ENCODE measurements around the gene FLT3LG.

Gene FLT3LG

GRCh38 chr19:49497047-49497788 is 23.2 kb downstream of the FLT3LG start:
- peak overlapping the region; percentile 86 for H3K27ac ChIP-seq
- H3K36me3 ChIP-seq = peaks cover 33% of the 10 kb centered on the region
- no peak for TF ChIP-seq CTCF (IDR thresholded peaks at IDR 0.05)
- peaks cover 45 to 53% of the 10 kb centered on the region in 2 experiments for H3K4me1 ChIP-seq (ENCODE audit: control insufficient read depth in 1 of 2, insufficient read depth in 1 of 2, low read depth in 1 of 2, low read length in 1 of 2)
- H3K9me3 ChIP-seq = no peaks in the 10 kb centered on the region
- peaks cover 7% of the 10 kb centered on the region for H3K27me3 ChIP-seq
- H3K4me3 ChIP-seq (ENCODE audit: low read depth in 1 of 2, low read length in 1 of 2) = peak overlapping the region; percentile 85 to 93

DNA sequence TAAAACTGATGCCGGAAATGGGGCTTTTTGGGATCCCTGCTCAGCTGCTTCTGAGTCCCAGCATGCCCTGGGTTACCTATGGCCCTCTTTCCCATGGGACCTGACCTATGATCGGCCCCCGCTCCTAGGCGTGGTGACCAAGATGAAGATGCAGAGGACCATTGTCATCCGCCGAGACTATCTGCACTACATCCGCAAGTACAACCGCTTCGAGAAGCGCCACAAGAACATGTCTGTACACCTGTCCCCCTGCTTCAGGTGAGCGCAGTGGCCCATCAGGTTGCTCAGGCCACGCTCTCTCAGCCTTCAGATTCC is 23.7 kb downstream of the FLT3LG start:
- Histone ChIP-seq H3K4me1 (ENCODE audit: control insufficient read depth in 1 of 2, insufficient read depth in 1 of 2, low read depth in 1 of 2, low read length in 1 of 2) (peaks cover 45 to 53% of the 10 kb centered on the region in 2 experiments), H3K27ac (peak overlapping the region; percentile 86), H3K4me3 (ENCODE audit: low read depth in 1 of 2, low read length in 1 of 2) (no peak overlapping the region), H3K36me3 (peaks cover 27% of the 10 kb centered on the region), H3K27me3 (peaks cover 7% of the 10 kb centered on the region), H3K9me3 (no peaks in the 10 kb centered on the region)
- no peak for TF ChIP-seq CTCF (IDR thresholded peaks at IDR 0.05)

DNA sequence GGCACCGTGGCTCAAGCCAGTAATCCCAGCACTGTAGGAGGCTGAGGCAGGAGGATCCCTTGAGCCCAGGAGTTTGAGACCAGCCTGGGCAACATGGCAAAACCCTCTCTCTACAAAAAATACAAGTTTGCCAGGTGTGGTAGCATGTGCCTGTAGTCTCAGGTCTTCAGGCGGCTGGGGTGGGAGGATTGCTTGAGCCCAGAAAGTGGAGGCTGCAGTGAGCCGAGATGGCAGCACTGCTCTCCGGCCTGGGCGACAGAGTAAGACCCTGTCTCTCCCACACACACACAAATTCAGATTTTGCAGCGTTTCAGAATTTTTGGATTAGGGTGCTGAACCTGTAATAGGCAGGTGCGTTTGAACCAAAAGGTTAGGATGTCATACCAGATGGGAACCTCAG is 24.5 kb downstream of the FLT3LG start:
- Histone ChIP-seq H3K4me3 (ENCODE audit: low read depth in 1 of 2, low read length in 1 of 2) (no peak overlapping the region), H3K36me3 (peaks cover 25% of the 10 kb centered on the region), H3K9me3 (no peaks in the 10 kb centered on the region), H3K4me1 (ENCODE audit: control insufficient read depth in 1 of 2, insufficient read depth in 1 of 2, low read depth in 1 of 2, low read length in 1 of 2) (peaks cover 45 to 53% of the 10 kb centered on the region in 2 experiments), H3K27me3 (peaks cover 7% of the 10 kb centered on the region), H3K27ac (no peak overlapping the region)
- no peak for TF ChIP-seq CTCF (IDR thresholded peaks at IDR 0.05)

- Histone ChIP-seq H3K9me3 (no peaks in the 10 kb centered on the region), H3K36me3 (peaks cover 25% of the 10 kb centered on the region), H3K4me1 (ENCODE audit: control insufficient read depth in 1 of 2, insufficient read depth in 1 of 2, low read depth in 1 of 2, low read length in 1 of 2) (peaks cover 45 to 53% of the 10 kb centered on the region in 2 experiments), H3K27ac (peak overlapping the region; percentile 75), H3K27me3 (peaks cover 7% of the 10 kb centered on the region), H3K4me3 (ENCODE audit: low read depth in 1 of 2, low read length in 1 of 2) (no peak overlapping the region)
- TF ChIP-seq CTCF (IDR thresholded peaks at IDR 0.05) = no peak
Observed at GRCh38 chr19:49499030-49499670, 25.1 kb downstream of the FLT3LG start.

GRCh38 chr19:49502866-49503581 is 29.0 kb downstream of the FLT3LG start:
- Histone ChIP-seq H3K36me3 (peaks cover 18% of the 10 kb centered on the region), H3K27me3 (peaks cover 7% of the 10 kb centered on the region), H3K9me3 (no peaks in the 10 kb centered on the region), H3K4me1 (ENCODE audit: control insufficient read depth in 1 of 2, insufficient read depth in 1 of 2, low read depth in 1 of 2, low read length in 1 of 2) (peaks cover 31 to 39% of the 10 kb centered on the region in 2 experiments), H3K27ac (no peak overlapping the region), H3K4me3 (ENCODE audit: low read depth in 1 of 2, low read length in 1 of 2) (no peak overlapping the region)
- TF ChIP-seq CTCF (IDR thresholded peaks at IDR 0.05) = no peak
